Karpas-422 (cell line): ENCODE data around the gene CDCA7L. TPM values are rescaled to one million over a fixed set of nuclear protein-coding genes. Genes with fewer than 3 reads are reported as not detected.
"Not testable (repeated sequence)": the region's sequence is repeated elsewhere in the genome, so short reads cannot be mapped to it uniquely, and the experiment has no call there.

Experiments
- DNase-seq: peaks from one replicate; pipeline ENCODE4 v3.0.0-alpha.2; 2015
- H2AFZ ChIP-seq: fragments of 200-600 bp; sonication (generic); 2 replicates; pipeline ENCODE4 v1.6.1; 2014; ENCODE audit warnings: antibody characterized with exemption, low read length, mixed read lengths
- H3K27ac ChIP-seq: fragments of 200-600 bp; sonication (generic); 2 replicates; pipeline ENCODE4 v1.5.1; 2014; ENCODE audit warnings: mild to moderate bottlenecking, low read length, moderate library complexity
- H3K27me3 ChIP-seq: fragments of 200-600 bp; sonication (generic); 2 replicates; pipeline ENCODE4 v1.6.1; 2014; ENCODE audit warnings: low read length, mixed read lengths
- H3K36me3 ChIP-seq: fragments of 200-600 bp; sonication (generic); 2 replicates; pipeline ENCODE4 v1.6.1; 2014; ENCODE audit warnings: low read length, mixed read lengths; ENCODE audit not compliant: insufficient read depth
- H3K4me1 ChIP-seq: fragments of 200-600 bp; sonication (generic); 2 replicates; pipeline ENCODE4 v1.6.1; 2014; ENCODE audit warnings: mild to moderate bottlenecking, low read length, mixed read lengths
- H3K4me2 ChIP-seq: fragments of 200-600 bp; sonication (generic); 2 replicates; pipeline ENCODE4 v1.6.1; 2014; ENCODE audit warnings: low read length, low read depth, mild to moderate bottlenecking; ENCODE audit not compliant: poor library complexity, severe bottlenecking
- H3K4me3 ChIP-seq: fragments of 200-600 bp; sonication (generic); 2 replicates; pipeline ENCODE4 v1.5.1; 2014; ENCODE audit warnings: mild to moderate bottlenecking, antibody characterized with exemption, low read length, mixed read lengths
- H3K79me2 ChIP-seq: fragments of 200-600 bp; sonication (generic); 2 replicates; pipeline ENCODE4 v1.6.1; 2014; ENCODE audit warnings: mild to moderate bottlenecking, low read length, mixed read lengths
- H3K9ac ChIP-seq: fragments of 200-600 bp; sonication (generic); 2 replicates; pipeline ENCODE4 v1.6.0; 2014; ENCODE audit warnings: low read length
- H3K9me2 ChIP-seq: fragments of 200-600 bp; sonication (generic), shearing (Covaris generic); replicated peaks from 2 replicates; pipeline ENCODE4 v1.6.0; 2014; ENCODE audit warnings: mild to moderate bottlenecking, low read length, moderate library complexity; ENCODE audit not compliant: insufficient read depth
- H3K9me3 ChIP-seq: fragments of 300-700, 200-600 bp; sonication (generic); 2 replicates; pipeline ENCODE4 v1.6.1; 2014; ENCODE audit warnings: low read length, mixed read lengths
- H4K20me1 ChIP-seq: fragments of 200-600 bp; sonication (generic); 2 replicates; pipeline ENCODE4 v1.6.1; 2014; ENCODE audit warnings: mild to moderate bottlenecking, antibody characterized with exemption, low read length, low read depth; ENCODE audit not compliant: insufficient read depth
- total RNA-seq: library from RNA; depleted of rRNA; stranded (reverse); fragments of >200 nt; shearing (Covaris generic); gene quantifications from 2 replicates; pipeline ENCODE4 v1.2.3, GENCODE V29; 2014; ENCODE audit warnings: low replicate concordance

Gene CDCA7L
- total RNA-seq, 1 experiment from 2014 or later = 278 TPM

GRCh38 chr7:21898265-21898930 is 47.3 kb downstream of the CDCA7L start:
- H3K27ac ChIP-seq = peak overlapping the region; percentile 38
- H2AFZ ChIP-seq = no peak overlapping the region
- no peaks in the 10 kb centered on the region for H4K20me1 ChIP-seq
- H3K9ac ChIP-seq = no peak overlapping the region
- H3K27me3 ChIP-seq = no peaks in the 10 kb centered on the region
- H3K79me2 ChIP-seq = no peaks in the 10 kb centered on the region; the same call in 1 of the 2 replicates
- no peak overlapping the region for H3K4me2 ChIP-seq
- no peaks in the 10 kb centered on the region for H3K9me2 ChIP-seq
- H3K36me3 ChIP-seq = peaks cover 79% of the 10 kb centered on the region
- no peak overlapping the region for H3K4me3 ChIP-seq
- H3K9me3 ChIP-seq = no peaks in the 10 kb centered on the region
- DNase-seq = peak; percentile 59
- peaks cover 34% of the 10 kb centered on the region for H3K4me1 ChIP-seq

GRCh38 chr7:21893401-21893800 is 52.3 kb downstream of the CDCA7L start:
- Histone ChIP-seq H3K9me2 (no peaks in the 10 kb centered on the region), H2AFZ (no peak overlapping the region), H3K27me3 (no peaks in the 10 kb centered on the region), H3K9ac (no peak overlapping the region), H3K9me3 (no peaks in the 10 kb centered on the region), H3K4me3 (no peak overlapping the region), H3K4me1 (peaks cover 27% of the 10 kb centered on the region), H3K36me3 (peaks cover 44% of the 10 kb centered on the region), H3K27ac (no peak overlapping the region), H3K79me2 (no peaks in the 10 kb centered on the region), H3K4me2 (no peak overlapping the region), H4K20me1 (no peaks in the 10 kb centered on the region)
- no peak for DNase-seq

GRCh38 chr7:21891291-21891690 is 54.4 kb downstream of the CDCA7L start:
- Histone ChIP-seq H3K79me2 (no peaks in the 10 kb centered on the region), H4K20me1 (no peaks in the 10 kb centered on the region), H3K4me1 (peaks cover 23% of the 10 kb centered on the region), H3K9ac (no peak overlapping the region), H3K9me3 (no peaks in the 10 kb centered on the region), H2AFZ (no peak overlapping the region), H3K4me3 (no peak overlapping the region), H3K36me3 (peaks cover 33% of the 10 kb centered on the region), H3K9me2 (no peaks in the 10 kb centered on the region), H3K27me3 (no peaks in the 10 kb centered on the region), H3K4me2 (no peak overlapping the region), H3K27ac (peak overlapping the region; percentile 17; the same call in 1 of the 2 replicates)
- DNase-seq = no peak

GRCh38 chr7:21887779-21888178 is 57.9 kb downstream of the CDCA7L start:
- H3K4me3 ChIP-seq = no peak overlapping the region
- H3K36me3 ChIP-seq = peaks cover 12% of the 10 kb centered on the region; the same call in 1 of the 2 replicates
- no peak overlapping the region for H3K4me2 ChIP-seq
- DNase-seq = no peak
- H3K79me2 ChIP-seq = no peaks in the 10 kb centered on the region
- H3K27ac ChIP-seq = no peak overlapping the region
- no peak overlapping the region for H2AFZ ChIP-seq
- H3K9ac ChIP-seq = no peak overlapping the region
- H3K9me3 ChIP-seq = no peaks in the 10 kb centered on the region
- H3K4me1 ChIP-seq = peaks cover 23% of the 10 kb centered on the region
- H3K27me3 ChIP-seq = no peaks in the 10 kb centered on the region
- H3K9me2 ChIP-seq = no peaks in the 10 kb centered on the region
- no peaks in the 10 kb centered on the region for H4K20me1 ChIP-seq

GRCh38 chr7:21887353-21887752 is 58.3 kb downstream of the CDCA7L start:
- Histone ChIP-seq H3K4me2 (no peak overlapping the region), H2AFZ (no peak overlapping the region), H3K4me1 (peaks cover 22% of the 10 kb centered on the region), H3K27me3 (no peaks in the 10 kb centered on the region), H3K9me3 (no peaks in the 10 kb centered on the region), H3K9me2 (no peaks in the 10 kb centered on the region), H3K9ac (no peak overlapping the region), H3K27ac (no peak overlapping the region), H4K20me1 (no peaks in the 10 kb centered on the region), H3K36me3 (peaks cover 12% of the 10 kb centered on the region; the same call in 1 of the 2 replicates), H3K4me3 (no peak overlapping the region), H3K79me2 (no peaks in the 10 kb centered on the region)
- DNase-seq = no peak

- H4K20me1 ChIP-seq = no peaks in the 10 kb centered on the region
- no peak overlapping the region for H3K9ac ChIP-seq
- peaks cover 12% of the 10 kb centered on the region; the same call in 1 of the 2 replicates for H3K36me3 ChIP-seq
- no peak overlapping the region for H3K4me2 ChIP-seq
- no peak overlapping the region for H2AFZ ChIP-seq
- no peaks in the 10 kb centered on the region for H3K9me3 ChIP-seq
- no peaks in the 10 kb centered on the region for H3K27me3 ChIP-seq
- H3K4me1 ChIP-seq = peaks cover 20% of the 10 kb centered on the region
- no peak overlapping the region for H3K27ac ChIP-seq
- H3K9me2 ChIP-seq = no peaks in the 10 kb centered on the region
- no peaks in the 10 kb centered on the region for H3K79me2 ChIP-seq
- no peak overlapping the region for H3K4me3 ChIP-seq
- DNase-seq = no peak
Measured at GRCh38 chr7:21886396-21886795, 59.3 kb downstream of the CDCA7L start.

GRCh38 chr7:21884496-21884895 is 61.2 kb downstream of the CDCA7L start:
- no peak overlapping the region for H2AFZ ChIP-seq
- H3K36me3 ChIP-seq = peaks cover 19% of the 10 kb centered on the region
- H3K27me3 ChIP-seq = no peaks in the 10 kb centered on the region
- H3K4me2 ChIP-seq = no peak overlapping the region
- peaks cover 2% of the 10 kb centered on the region for H3K4me1 ChIP-seq
- H3K4me3 ChIP-seq = no peak overlapping the region
- H3K27ac ChIP-seq = no peak overlapping the region
- no peaks in the 10 kb centered on the region for H4K20me1 ChIP-seq
- no peak overlapping the region for H3K9ac ChIP-seq
- DNase-seq = no peak
- H3K9me3 ChIP-seq = no peaks in the 10 kb centered on the region
- H3K9me2 ChIP-seq = no peaks in the 10 kb centered on the region
- no peaks in the 10 kb centered on the region for H3K79me2 ChIP-seq

GRCh38 chr7:21883501-21883900 is 62.2 kb downstream of the CDCA7L start:
- not testable (repeated sequence) for H3K9me2 ChIP-seq, H2AFZ ChIP-seq, H4K20me1 ChIP-seq, H3K79me2 ChIP-seq, H3K27me3 ChIP-seq, H3K9ac ChIP-seq, H3K4me1 ChIP-seq, H3K27ac ChIP-seq, DNase-seq, H3K4me3 ChIP-seq, H3K4me2 ChIP-seq, H3K9me3 ChIP-seq
- peaks cover 19% of the 10 kb centered on the region for H3K36me3 ChIP-seq
